Hematopoietic multipotent progenitor cell treated with erythropoietin and hydrocortisone succinate and interleukin-3 and kit ligand, for 8 days (in vitro differentiated cells): ENCODE results near the gene KCNJ6.

ENCODE experiments used
- DNase-seq: peaks from one replicate; pipeline ENCODE4 v3.0.0-alpha.2; 2015

KCNJ6 gene

GRCh38 chr21:37863842-37864241 lies 52.4 kb downstream of the KCNJ6 start:
- no peak for DNase-seq

DNA sequence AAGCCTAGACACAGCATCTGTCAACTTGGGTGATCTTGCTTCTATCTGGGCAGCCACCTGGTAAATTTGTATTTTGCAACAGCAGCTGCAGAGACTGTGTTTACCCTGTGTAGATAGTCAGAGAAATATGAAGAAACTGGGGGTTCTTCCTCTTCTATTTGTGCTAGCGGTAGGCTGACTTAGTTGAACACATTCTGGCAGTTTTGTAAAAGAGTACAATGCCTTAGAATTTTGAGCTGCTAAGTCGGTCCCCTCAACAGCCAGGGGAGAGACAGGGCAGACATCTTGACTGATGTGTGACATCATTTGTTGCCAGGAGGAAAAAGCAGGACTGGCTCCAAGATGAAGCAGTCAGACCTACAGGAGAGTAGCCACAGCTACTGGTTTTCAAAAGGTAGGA lies 53.7 kb downstream of the KCNJ6 start:
- DNase-seq, result peak; percentile 22

- no peak for DNase-seq
Observed at GRCh38 chr21:37861561-37861960, 54.7 kb downstream of the KCNJ6 start.

- DNase-seq, result no peak
Observed at GRCh38 chr21:37860416-37860815, 55.8 kb downstream of the KCNJ6 start.

DNA sequence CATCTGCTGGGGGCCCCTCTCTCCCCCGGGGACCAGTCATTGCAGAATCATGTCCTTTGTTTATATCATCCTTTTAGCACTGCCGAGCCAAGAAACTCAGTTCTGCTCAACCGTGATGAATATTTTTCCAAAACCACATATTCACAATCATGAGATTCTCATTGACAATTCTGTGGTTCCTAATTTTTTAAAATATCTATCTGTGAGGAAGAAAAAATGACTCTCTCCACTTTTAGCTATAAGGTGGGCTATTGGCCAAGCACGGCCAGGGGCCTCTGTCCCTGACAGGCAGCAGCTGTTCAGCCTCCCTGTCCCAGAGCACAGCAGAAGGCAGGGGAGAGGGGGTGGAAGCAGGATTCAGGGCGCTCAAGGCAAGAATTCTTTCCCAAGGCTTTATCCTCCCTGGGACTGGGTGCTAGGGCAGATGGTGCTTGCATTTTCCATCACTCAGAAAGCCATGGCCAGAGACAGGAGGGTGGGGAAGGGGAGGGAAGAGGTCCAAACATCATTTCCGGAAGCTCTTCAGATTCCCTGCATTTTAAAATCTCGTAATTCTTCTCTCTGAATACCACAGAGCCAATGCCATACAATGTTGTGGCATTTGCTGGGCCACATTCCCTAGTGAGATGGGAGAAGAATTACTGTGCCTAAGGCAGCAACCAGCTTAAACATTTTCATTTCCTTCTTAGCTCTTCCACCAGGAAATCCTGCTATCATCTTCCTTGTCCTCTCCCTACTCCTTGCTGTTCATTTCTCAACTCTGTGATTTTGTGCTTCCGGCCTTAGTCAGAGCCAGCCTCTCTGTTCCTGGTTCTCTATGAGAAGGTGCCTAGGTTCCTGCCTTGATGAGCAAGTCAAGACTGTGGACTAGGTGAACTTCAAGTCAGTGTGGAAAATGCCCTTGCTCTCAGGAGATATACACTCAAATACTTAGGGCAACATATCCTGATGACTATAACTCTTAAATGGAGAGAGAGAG lies 60.3 kb downstream of the KCNJ6 start:
- no peak for DNase-seq

DNA sequence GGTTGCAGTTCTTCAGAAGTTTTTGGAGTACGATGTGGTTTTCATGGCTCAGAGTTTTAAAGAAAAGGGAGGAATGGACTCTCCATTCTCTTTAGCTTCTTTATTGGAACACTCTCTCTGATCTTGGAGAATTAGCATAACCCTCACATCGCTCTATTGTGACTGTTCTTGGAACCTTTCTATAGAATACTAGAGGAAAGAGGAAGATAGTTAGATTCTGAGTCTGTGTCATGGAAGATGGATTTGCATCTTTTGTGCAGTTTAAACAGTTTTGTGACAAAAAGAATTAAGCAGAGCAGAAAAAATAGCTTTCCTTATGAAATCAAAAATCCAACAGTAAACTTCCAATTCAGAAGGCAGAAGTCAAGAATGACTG lies 61.0 kb downstream of the KCNJ6 start:
- no peak for DNase-seq

DNA sequence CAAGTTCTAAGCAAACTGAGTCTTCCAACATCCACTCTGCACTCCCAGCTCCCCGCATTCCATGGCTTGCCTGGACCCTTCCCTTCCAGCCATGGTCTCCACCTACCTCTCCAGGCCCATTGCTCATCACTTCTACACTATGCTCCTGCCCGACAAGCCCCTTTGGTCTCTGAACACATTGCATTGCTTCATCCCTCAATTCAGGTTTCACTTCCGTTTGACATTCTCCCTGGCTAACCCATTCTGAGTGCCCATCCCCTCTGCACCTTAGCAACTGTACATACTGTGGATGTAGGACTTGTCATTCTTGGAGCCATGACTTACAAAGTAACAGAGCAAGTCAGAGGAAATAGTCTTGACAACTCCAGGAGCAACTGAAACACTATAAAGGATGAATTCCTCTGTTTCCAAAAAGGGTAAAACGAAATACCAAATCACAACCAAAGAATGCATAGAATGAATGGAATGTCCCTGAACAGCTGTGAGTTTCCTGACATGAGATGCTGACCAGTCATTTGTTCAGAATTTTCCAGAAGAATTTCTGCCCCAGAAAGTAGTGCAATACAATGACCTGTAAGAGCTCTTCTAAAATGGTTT lies 66.7 kb downstream of the KCNJ6 start:
- DNase-seq, result no peak

DNA sequence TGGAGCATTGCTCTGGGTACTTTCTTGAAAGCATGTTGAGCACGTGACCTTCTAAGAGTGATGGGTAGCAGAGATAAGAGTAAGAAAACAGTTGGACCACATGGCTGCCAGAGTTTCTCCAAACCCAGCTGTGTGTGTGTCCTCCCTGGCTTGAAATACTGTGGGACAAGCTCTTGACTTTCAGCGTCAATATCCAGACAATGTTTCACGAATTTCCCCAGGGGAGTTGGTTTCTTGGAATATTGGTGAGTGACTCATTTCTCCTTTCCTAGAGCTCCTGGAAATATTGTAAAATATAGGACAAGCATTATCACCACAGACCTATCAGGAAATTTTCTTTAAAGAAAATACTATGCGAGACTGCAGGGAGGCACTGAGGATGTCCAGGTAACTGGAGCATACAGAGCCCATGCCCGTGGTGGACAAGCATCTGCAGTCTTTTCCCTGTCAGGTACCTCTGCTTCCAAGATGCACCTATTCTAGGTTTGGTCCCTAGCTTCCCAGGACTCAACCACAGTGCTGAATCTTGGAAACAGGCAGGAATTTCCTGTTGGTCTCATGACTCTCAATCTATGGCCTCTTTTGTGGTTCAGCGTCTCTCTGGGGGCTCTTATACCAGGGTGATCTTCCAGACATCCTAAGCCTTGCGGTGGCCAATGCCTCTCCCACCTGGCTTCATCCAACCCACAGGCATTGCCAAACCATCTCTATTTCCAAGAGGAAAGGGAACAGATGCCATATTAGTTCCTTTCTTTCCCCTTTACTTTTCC lies 67.4 kb downstream of the KCNJ6 start:
- DNase-seq, result no peak

- DNase-seq, result no peak
Observed at GRCh38 chr21:37845535-37845934, 70.7 kb downstream of the KCNJ6 start.

DNA sequence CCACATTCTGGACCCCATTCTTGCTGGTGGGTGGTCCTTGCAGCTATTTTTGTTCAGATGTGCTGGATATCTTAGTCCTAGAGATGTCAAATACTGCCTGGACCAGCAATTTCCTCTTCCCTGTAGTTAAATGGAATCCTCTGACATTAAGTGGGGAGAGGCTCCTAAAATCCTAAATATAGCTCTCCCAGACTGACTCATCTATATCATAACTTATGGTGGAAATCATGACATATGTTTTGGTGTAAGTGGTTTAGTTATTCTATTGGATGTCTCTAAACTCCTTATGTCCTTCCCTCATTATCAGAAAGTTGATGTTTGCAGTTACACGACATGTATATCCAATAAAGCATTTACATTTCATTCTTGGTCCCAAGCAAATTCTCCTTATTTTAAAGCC lies 73.1 kb downstream of the KCNJ6 start:
- DNase-seq, result no peak

GRCh38 chr21:37842163-37842919 lies 73.9 kb downstream of the KCNJ6 start:
- no peak for DNase-seq

DNA sequence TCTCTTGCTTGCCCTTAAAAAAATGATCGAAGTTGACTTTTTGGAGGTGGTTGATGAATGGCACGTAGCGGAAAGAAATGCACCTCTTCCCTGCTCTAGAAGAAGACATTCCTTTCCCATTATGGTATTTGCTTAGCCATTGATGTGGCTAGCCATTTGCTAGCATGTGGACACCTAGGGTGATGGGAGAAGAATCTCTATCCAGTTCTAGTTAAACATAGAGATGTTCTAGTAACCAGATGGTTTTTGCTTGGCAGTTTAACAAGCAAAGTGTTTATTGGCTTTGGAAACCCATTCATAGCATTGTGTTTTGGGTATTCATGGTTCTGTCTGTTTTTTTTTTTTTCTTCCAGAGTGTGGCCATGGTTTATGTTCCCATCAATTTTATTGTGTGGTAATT lies 78.9 kb downstream of the KCNJ6 start:
- no peak for DNase-seq

GRCh38 chr21:37835481-37835880 lies 80.8 kb downstream of the KCNJ6 start:
- no peak for DNase-seq

GRCh38 chr21:37833301-37833700 lies 83.0 kb downstream of the KCNJ6 start:
- DNase-seq, result no peak

DNA sequence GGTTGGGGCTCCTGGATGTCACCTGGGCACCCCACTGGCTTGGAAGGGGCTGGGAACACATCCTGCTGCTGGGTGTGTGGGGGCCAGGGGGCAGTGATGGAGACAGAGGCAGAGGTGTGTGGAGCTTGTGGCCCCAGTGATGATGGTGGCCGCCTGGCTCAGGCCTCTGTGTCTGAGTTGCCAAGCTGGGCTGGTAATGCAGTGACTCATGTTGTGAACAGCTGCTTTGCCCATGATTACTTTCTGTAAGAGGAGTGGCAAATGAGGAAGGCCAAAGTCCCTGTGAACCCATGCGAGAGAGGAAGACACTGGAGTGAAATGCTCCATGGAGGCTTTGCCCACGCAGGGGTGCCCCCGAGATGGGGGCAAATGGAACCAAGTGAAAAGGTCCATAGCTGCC lies 86.8 kb downstream of the KCNJ6 start:
- DNase-seq, result no peak

GRCh38 chr21:37828991-37829390 lies 87.3 kb downstream of the KCNJ6 start:
- no peak for DNase-seq

- no peak for DNase-seq
Observed at GRCh38 chr21:37828556-37828955, 87.7 kb downstream of the KCNJ6 start.

DNA sequence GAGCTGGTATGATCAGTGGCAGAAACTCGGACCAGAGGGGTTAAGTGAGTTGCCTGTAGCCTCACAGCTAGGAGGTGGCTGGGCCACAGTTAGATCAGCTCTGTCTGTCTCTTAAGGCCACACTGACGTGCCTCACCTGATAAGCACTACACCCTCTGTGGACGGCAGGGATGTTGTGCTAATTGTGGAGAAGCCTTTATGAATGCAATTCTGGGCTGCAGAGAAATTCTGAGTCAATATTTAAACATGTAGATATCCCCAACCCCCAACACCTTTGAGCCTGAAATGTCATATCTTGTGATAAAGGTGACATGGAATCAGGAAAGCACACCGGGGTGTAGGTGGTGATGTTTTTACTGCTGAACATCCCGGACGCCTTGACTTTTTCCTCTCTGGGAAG lies 88.3 kb downstream of the KCNJ6 start:
- DNase-seq, result no peak

GRCh38 chr21:37821786-37822450 lies 94.3 kb downstream of the KCNJ6 start:
- no peak for DNase-seq

- DNase-seq, result no peak
Observed at GRCh38 chr21:37821092-37821491, 95.2 kb downstream of the KCNJ6 start.

DNA sequence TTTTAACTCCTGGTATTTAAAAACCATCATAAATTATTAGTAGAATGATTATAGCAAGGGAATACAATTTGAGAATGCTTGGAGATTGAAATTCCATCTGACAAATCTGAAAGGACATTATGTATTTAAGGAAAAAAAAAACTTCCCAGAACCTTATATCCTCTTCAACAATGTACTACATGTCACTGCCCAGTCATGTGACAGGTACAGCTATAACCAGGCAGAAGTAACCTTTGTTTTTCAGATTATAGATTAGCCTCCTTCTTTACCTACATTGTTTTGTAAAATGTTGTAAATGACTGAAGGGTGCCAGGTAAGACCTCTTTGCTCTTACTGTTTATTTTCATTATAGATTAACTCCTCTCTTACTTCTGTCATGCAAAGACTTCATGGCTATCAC lies 96.9 kb downstream of the KCNJ6 start:
- DNase-seq, result no peak

- no peak for DNase-seq
Observed at GRCh38 chr21:37817242-37817641, 99.0 kb downstream of the KCNJ6 start.
